Activated B cell treated with CpG ODN at 0.5 μM for 24 hours (primary cell): ENCODE measurements around the gene PCSK9. TPM values are rescaled to one million over a fixed set of nuclear protein-coding genes. Genes with fewer than 3 reads are reported as not detected.

Experiments used
- ATAC-seq: fragments of 200-7000 bp; cut with Tn5 transposase; one replicate; pipeline ENCODE4 v1.10.0; 2021; ENCODE audit warnings: low read depth, mild to moderate bottlenecking, moderate library complexity
- CTCF ChIA-PET: fragments of 350-600 bp; sonication (Branson Sonifier 250); formaldehyde crosslinking; loops from one replicate; lab custom pipeline; 2021; ENCODE audit warnings: antibody characterized with exemption; lab: Charles Lee
- POLR2A ChIA-PET: fragments of 350-600 bp; sonication (Branson Sonifier 250); formaldehyde crosslinking; loops from one replicate; lab custom pipeline; 2021; ENCODE audit warnings: antibody characterized with exemption; lab: Charles Lee
- DNase-seq: peaks from one replicate; pipeline ENCODE4 v3.0.0; 2022
- H3K27ac Mint-ChIP-seq: one replicate; pipeline ENCODE4 v1.8.0; 2020; ENCODE audit warnings: mixed read lengths
- H3K27me3 Mint-ChIP-seq: one replicate; pipeline ENCODE4 v1.8.0; 2021; ENCODE audit warnings: mixed read lengths
- H3K36me3 Mint-ChIP-seq: one replicate; pipeline ENCODE4 v1.8.0; 2021; ENCODE audit warnings: low read depth, mixed read lengths
- H3K4me1 Mint-ChIP-seq: one replicate; pipeline ENCODE4 v1.8.0; 2021; ENCODE audit warnings: mixed read lengths
- H3K4me3 Mint-ChIP-seq: one replicate; pipeline ENCODE4 v1.8.0; 2020; ENCODE audit warnings: mild to moderate bottlenecking, mixed read lengths
- H3K9me3 Mint-ChIP-seq: one replicate; pipeline ENCODE4 v1.8.0; 2020; ENCODE audit warnings: mixed read lengths
- intact Hi-C: fragments of 100-400 bp; cut with micrococcal nuclease; formaldehyde crosslinking; loops from one replicate; pipeline ENCODE4 v1.15.1; 2024
- total RNA-seq: library from RNA; stranded (reverse); gene quantifications from 2 replicates; pipeline ENCODE4 v1.2.3, GENCODE V29; 2022
- TF ChIP-seq, protein P1 (sequence below): fragments of 200-600 bp; IDR thresholded peaks from one replicate; pipeline ENCODE4 v1.8.0; 2022; ENCODE audit warnings: antibody characterized with exemption, mild to moderate bottlenecking

Gene PCSK9
- total RNA-seq, 1 donor from 2014 or later, result not detected

DNA sequence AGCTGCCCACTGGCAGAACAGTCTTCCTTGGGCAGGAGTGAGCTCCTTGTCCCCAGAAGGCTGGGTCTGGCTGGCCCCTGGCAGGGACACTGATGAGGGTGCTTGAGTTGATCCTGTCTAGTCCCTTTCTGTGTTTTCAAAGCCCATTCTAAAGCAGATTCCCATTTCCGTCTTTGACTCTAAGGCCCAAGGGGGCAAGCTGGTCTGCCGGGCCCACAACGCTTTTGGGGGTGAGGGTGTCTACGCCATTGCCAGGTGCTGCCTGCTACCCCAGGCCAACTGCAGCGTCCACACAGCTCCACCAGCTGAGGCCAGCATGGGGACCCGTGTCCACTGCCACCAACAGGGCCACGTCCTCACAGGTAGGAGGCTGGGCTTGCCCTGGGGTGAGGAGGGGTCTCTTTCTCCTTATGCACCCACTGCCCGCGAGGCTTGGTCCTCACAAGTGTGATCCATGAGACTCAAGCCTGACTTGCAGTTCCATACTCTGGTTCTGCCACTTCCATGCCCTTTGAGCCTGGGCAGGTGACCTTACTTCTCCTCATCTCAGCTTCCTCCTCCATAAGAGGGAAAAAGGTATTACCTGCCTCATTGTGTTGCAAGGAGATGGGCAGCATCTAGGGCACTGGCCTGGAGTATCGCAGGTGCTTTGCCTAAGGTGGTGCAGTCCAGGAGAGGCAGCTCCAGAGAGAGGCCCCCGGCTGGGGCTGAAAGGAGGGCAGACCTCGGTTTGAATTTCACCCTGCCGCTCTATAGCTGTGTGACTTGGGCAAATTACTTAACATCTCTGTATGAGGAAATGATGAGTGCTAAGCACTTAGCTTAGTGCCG lies 20.2 kb downstream of the PCSK9 start:
- ChIA-PET CTCF (no interaction called here), POLR2A (no interaction called here)
- TF ChIP-seq, protein P1, sequence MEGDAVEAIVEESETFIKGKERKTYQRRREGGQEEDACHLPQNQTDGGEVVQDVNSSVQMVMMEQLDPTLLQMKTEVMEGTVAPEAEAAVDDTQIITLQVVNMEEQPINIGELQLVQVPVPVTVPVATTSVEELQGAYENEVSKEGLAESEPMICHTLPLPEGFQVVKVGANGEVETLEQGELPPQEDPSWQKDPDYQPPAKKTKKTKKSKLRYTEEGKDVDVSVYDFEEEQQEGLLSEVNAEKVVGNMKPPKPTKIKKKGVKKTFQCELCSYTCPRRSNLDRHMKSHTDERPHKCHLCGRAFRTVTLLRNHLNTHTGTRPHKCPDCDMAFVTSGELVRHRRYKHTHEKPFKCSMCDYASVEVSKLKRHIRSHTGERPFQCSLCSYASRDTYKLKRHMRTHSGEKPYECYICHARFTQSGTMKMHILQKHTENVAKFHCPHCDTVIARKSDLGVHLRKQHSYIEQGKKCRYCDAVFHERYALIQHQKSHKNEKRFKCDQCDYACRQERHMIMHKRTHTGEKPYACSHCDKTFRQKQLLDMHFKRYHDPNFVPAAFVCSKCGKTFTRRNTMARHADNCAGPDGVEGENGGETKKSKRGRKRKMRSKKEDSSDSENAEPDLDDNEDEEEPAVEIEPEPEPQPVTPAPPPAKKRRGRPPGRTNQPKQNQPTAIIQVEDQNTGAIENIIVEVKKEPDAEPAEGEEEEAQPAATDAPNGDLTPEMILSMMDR, result no peak
- Mint-ChIP-seq H3K9me3 (no peaks in the 10 kb centered on the region), H3K4me3 (no peak overlapping the region), H3K36me3 (no peaks in the 10 kb centered on the region), H3K27me3 (no peaks in the 10 kb centered on the region), H3K4me1 (no peaks in the 10 kb centered on the region), H3K27ac (no peak overlapping the region)
- intact Hi-C loops, result no loop called here
- ATAC-seq (no peak), DNase-seq (no peak)

DNA sequence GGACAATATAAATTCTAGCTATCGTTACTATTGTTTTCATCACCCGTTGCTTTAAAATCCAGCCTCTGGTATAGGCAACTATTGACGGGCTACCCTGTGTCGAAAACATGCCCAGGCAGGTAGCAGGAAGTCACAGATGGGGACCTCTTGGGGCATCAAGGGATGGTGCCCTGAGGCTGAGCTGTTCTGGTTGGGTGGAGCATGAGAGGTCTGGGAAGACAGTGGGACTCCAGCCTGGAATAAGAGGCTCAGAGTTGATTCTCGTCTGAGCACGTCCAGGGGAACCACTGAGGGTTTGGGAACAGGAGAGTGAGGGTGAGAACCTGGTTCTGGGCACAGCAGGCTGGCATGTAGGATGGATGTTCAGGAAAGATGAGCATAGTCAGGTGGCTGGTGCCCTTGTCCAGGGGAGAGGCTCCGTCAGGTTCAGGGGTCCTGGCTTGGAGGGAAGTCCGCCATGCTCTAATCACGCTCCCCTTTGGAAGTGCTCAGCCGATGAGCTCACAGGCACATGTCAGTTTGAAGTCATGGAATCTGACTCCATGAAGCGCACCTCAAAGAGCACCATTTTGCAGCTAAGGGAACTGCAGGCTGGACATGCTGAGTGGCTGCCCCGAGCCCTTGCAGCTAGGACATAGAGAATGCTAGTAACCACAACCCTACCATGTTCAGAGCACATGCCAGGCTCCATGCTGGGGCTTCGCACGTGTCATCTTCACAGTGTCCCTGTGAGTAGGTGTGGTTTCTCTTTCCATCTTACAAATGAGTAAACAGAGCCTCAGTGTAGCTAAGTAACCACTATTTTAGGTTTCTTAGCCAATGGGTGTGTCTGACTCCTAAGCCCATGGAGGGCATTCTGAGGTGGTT lies 21.0 kb downstream of the PCSK9 start:
- H3K4me3 Mint-ChIP-seq, result no peak overlapping the region
- no peaks in the 10 kb centered on the region for H3K4me1 Mint-ChIP-seq
- no peak overlapping the region for H3K27ac Mint-ChIP-seq
- H3K27me3 Mint-ChIP-seq, result no peaks in the 10 kb centered on the region
- H3K36me3 Mint-ChIP-seq, result no peaks in the 10 kb centered on the region
- DNase-seq (no peak), ATAC-seq (no peak)
- intact Hi-C loops, result no loop called here
- no peaks in the 10 kb centered on the region for H3K9me3 Mint-ChIP-seq
- ChIA-PET POLR2A (no interaction called here), CTCF (no interaction called here)
- TF ChIP-seq, protein P1, result no peak

- no peaks in the 10 kb centered on the region for H3K9me3 Mint-ChIP-seq
- ATAC-seq (no peak), DNase-seq (no peak)
- intact Hi-C loops, result no loop called here
- H3K36me3 Mint-ChIP-seq, result peaks cover 6% of the 10 kb centered on the region
- ChIA-PET CTCF (no interaction called here), POLR2A (no interaction called here)
- no peak overlapping the region for H3K4me3 Mint-ChIP-seq
- H3K4me1 Mint-ChIP-seq, result no peaks in the 10 kb centered on the region
- H3K27me3 Mint-ChIP-seq, result no peaks in the 10 kb centered on the region
- H3K27ac Mint-ChIP-seq, result no peak overlapping the region
- TF ChIP-seq, protein P1, result no peak
These were observed 21.8 kb downstream of the PCSK9 start for GRCh38 chr1:55061000-55061705.

- Mint-ChIP-seq H3K4me3 (no peak overlapping the region), H3K27me3 (no peaks in the 10 kb centered on the region), H3K4me1 (no peaks in the 10 kb centered on the region), H3K36me3 (peaks cover 12% of the 10 kb centered on the region), H3K27ac (no peak overlapping the region), H3K9me3 (no peaks in the 10 kb centered on the region)
- POLR2A ChIA-PET, result no interaction called here
- intact Hi-C loops, result no loop called here
- CTCF ChIA-PET, result no interaction called here
- DNase-seq (no peak), ATAC-seq (no peak)
- TF ChIP-seq, protein P1, result no peak
These were observed 22.5 kb downstream of the PCSK9 start for GRCh38 chr1:55061706-55062321.
